GM12878 (cell line): ENCODE results near the gene USP34.

Source experiments
- ATF7 ChIP-seq: fragments of 450-650 bp; IDR thresholded peaks from 2 replicates; pipeline ENCODE4 v1.6.1; 2016; ENCODE audit warnings: low read depth, mild to moderate bottlenecking
- BRCA1 ChIP-seq: IDR thresholded peaks from 2 replicates; pipeline ENCODE4 v1.6.1; 2011; ENCODE audit warnings: low read depth, low read length, improper control_type of control experiment
- IRF4 ChIP-seq: IDR thresholded peaks from 2 replicates; pipeline ENCODE4 v1.6.1; 2011; ENCODE audit warnings: low read depth, low read length
- NFIC ChIP-seq: IDR thresholded peaks from 2 replicates; pipeline ENCODE4 v1.6.1; 2012; ENCODE audit warnings: low read depth, mild to moderate bottlenecking, inconsistent platforms, low read length, moderate library complexity
- POLR2A ChIP-seq: IDR thresholded peaks from 2 replicates; pipeline ENCODE4 v1.6.1; 2011; ENCODE audit warnings: low read depth, mild to moderate bottlenecking, low read length
- TAF1 ChIP-seq: IDR thresholded peaks from 2 replicates; pipeline ENCODE4 v1.6.1; 2011; ENCODE audit warnings: mild to moderate bottlenecking, low read depth, low read length, borderline replicate concordance
- ZBED1 ChIP-seq: IDR thresholded peaks from 2 replicates; pipeline ENCODE4 v1.6.1; 2016; ENCODE audit warnings: borderline replicate concordance
- TF ChIP-seq, protein P1 (sequence below), 3 experiments: IDR thresholded peaks in 2 of 3; conservative IDR thresholded peaks in 1 of 3; 2 replicates each; pipeline ENCODE4 v1.5.1; 2011; ENCODE audit warnings: low read depth in 3 of 3, low read length in 3 of 3, mild to moderate bottlenecking in 3 of 3, control low read depth in 2 of 3, moderate library complexity in 2 of 3, inconsistent platforms in 1 of 3, mixed read lengths in 1 of 3; ENCODE audit not compliant: control insufficient read depth in 2 of 3, insufficient read depth in 1 of 3; ENCODE audit errors: extremely low read depth in 1 of 3

- TF ChIP-seq POLR2A (no peak), ZBED1 (no peak), BRCA1 (no peak), NFIC (no peak), IRF4 (no peak), ATF7 (no peak), TAF1 (no peak)
- TF ChIP-seq, protein P1, sequence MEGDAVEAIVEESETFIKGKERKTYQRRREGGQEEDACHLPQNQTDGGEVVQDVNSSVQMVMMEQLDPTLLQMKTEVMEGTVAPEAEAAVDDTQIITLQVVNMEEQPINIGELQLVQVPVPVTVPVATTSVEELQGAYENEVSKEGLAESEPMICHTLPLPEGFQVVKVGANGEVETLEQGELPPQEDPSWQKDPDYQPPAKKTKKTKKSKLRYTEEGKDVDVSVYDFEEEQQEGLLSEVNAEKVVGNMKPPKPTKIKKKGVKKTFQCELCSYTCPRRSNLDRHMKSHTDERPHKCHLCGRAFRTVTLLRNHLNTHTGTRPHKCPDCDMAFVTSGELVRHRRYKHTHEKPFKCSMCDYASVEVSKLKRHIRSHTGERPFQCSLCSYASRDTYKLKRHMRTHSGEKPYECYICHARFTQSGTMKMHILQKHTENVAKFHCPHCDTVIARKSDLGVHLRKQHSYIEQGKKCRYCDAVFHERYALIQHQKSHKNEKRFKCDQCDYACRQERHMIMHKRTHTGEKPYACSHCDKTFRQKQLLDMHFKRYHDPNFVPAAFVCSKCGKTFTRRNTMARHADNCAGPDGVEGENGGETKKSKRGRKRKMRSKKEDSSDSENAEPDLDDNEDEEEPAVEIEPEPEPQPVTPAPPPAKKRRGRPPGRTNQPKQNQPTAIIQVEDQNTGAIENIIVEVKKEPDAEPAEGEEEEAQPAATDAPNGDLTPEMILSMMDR (IDR thresholded peaks at IDR 0.05 in 2 of 3, conservative IDR thresholded peaks at IDR 0.05 in 1 of 3; ENCODE audit: control insufficient read depth in 2 of 3, extremely low read depth in 1 of 3, insufficient read depth in 1 of 3, low read depth in 3 of 3, low read length in 3 of 3), result no peak
These were observed 34.8 kb downstream of the USP34 start for GRCh38 chr2:61436092-61436491.
